HepG2 (cell line): ENCODE measurements around the gene FAM83C. TPM values are rescaled to one million over a fixed set of nuclear protein-coding genes. Genes with fewer than 3 reads are reported as not detected.
A peak's percentile ranks its signal among the peaks of the same experiment; 100 is the strongest.

Experiments
- E2F5 ChIP-seq: sonication (generic); formaldehyde crosslinking; conservative IDR thresholded peaks from 2 replicates; pipeline ENCODE4 v1.4.0; 2020; ENCODE audit warnings: missing genetic modification reagents
- GLI4 ChIP-seq: sonication (generic); formaldehyde crosslinking; IDR thresholded peaks from 2 replicates; pipeline ENCODE4 v1.5.1; 2020; ENCODE audit warnings: missing genetic modification reagents, mild to moderate bottlenecking, moderate library complexity, borderline replicate concordance
- HES4 ChIP-seq: sonication (generic); formaldehyde crosslinking; IDR thresholded peaks from 2 replicates; pipeline ENCODE4 v1.9.0; 2021; ENCODE audit warnings: mild to moderate bottlenecking, missing genetic modification reagents, borderline replicate concordance
- NAIF1 ChIP-seq: sonication (generic); formaldehyde crosslinking; IDR thresholded peaks from 2 replicates; pipeline ENCODE4 v1.5.0; 2020; ENCODE audit warnings: mild to moderate bottlenecking, missing genetic modification reagents, borderline replicate concordance
- NR2F6 ChIP-seq, 2 experiments: IDR thresholded peaks; 2 replicates each; pipeline ENCODE4 v1.6.1; 2016; ENCODE audit warnings: antibody characterized with exemption in 1 of 2, mild to moderate bottlenecking in 1 of 2
- SMYD3 ChIP-seq: sonication (generic); formaldehyde crosslinking; IDR thresholded peaks from 2 replicates; pipeline ENCODE4 v1.8.1; 2023; ENCODE audit warnings: mild to moderate bottlenecking, missing genetic modification reagents
- SOX6 ChIP-seq, 2 experiments: fragments of 450-650 bp in 1 of 2; sonication (generic) in 1 of 2; formaldehyde crosslinking in 1 of 2; IDR thresholded peaks; 2 replicates each; pipeline versions ENCODE4 v1.4.0 to v1.6.1; 2017 to 2020; ENCODE audit warnings: antibody characterized with exemption in 1 of 2, mild to moderate bottlenecking in 1 of 2, missing genetic modification reagents in 1 of 2
- ZBTB46 ChIP-seq: sonication (generic); formaldehyde crosslinking; IDR thresholded peaks from 2 replicates; pipeline ENCODE4 v1.4.0; 2020; ENCODE audit warnings: mild to moderate bottlenecking, missing genetic modification reagents, borderline replicate concordance
- ZKSCAN5 ChIP-seq: sonication (generic); formaldehyde crosslinking; IDR thresholded peaks from 2 replicates; pipeline ENCODE4 v1.5.1; 2020; ENCODE audit warnings: mild to moderate bottlenecking, missing genetic modification reagents
- ZKSCAN8 ChIP-seq: IDR thresholded peaks from 2 replicates; pipeline ENCODE4 v1.6.1; 2016; ENCODE audit warnings: borderline replicate concordance, missing genetic modification reagents, missing compliant biosample characterization
- ZNF296 ChIP-seq: sonication (generic); formaldehyde crosslinking; conservative IDR thresholded peaks from 2 replicates; pipeline ENCODE4 v1.5.0; 2020; ENCODE audit warnings: mild to moderate bottlenecking, missing genetic modification reagents
- ZNF496 ChIP-seq: sonication (generic); formaldehyde crosslinking; IDR thresholded peaks from 2 replicates; pipeline ENCODE4 v1.8.1; 2023; ENCODE audit warnings: mild to moderate bottlenecking, moderate library complexity, missing genetic modification reagents; ENCODE audit not compliant: insufficient replicate concordance
- ZNF609 ChIP-seq: sonication (generic); formaldehyde crosslinking; IDR thresholded peaks from 2 replicates; pipeline ENCODE4 v1.4.0; 2020; ENCODE audit warnings: mild to moderate bottlenecking, missing genetic modification reagents, borderline replicate concordance
- ZSCAN20 ChIP-seq: sonication (generic); formaldehyde crosslinking; IDR thresholded peaks from 2 replicates; pipeline ENCODE4 v1.4.0; 2020; ENCODE audit warnings: missing genetic modification reagents, mild to moderate bottlenecking, borderline replicate concordance
- polyA plus RNA-seq, 8 experiments: library from polyadenylated mRNA; depleted of rRNA in 3 of 8; stranded (reverse) in 7 of 8; unstranded in 1 of 8; fragments of >200 nt; fragmentation: Illumina TruSeq in 4 of 8; extraction: Trizol in 4 of 8; gene quantifications; 2 replicates each; pipeline versions ENCODE4 v1.2.1 to v1.2.3, GENCODE V29; 2011 to 2016; ENCODE audit warnings: low read depth in 4 of 8, missing spikeins in 1 of 8, mixed read lengths in 1 of 8; ENCODE audit not compliant: insufficient read depth in 1 of 8
- total RNA-seq, 5 experiments: library from RNA; depleted of rRNA; stranded (reverse); fragments of >200 nt; fragmentation: Illumina TruSeq; extraction: Trizol; gene quantifications; 2 replicates each; pipeline ENCODE4 v1.2.3, GENCODE V29; 2016; ENCODE audit warnings: low read depth in 1 of 5
- TF ChIP-seq, protein P1 (sequence below): sonication (generic); formaldehyde crosslinking; conservative IDR thresholded peaks from 2 replicates; pipeline ENCODE4 v1.4.0; 2020; ENCODE audit warnings: missing genetic modification reagents
- TF ChIP-seq, protein P2 (sequence below): sonication (generic); formaldehyde crosslinking; IDR thresholded peaks from 2 replicates; pipeline ENCODE4 v1.5.0; 2020; ENCODE audit warnings: mild to moderate bottlenecking, low read depth, missing genetic modification reagents, borderline replicate concordance

Gene FAM83C
- total and polyA plus RNA-seq, 2 of the 13 experiments (the other 11 are each of a cell fraction or from before 2014, with no cell fraction given): 0.04 TPM; not detected in 1

- TF ChIP-seq, protein P1, sequence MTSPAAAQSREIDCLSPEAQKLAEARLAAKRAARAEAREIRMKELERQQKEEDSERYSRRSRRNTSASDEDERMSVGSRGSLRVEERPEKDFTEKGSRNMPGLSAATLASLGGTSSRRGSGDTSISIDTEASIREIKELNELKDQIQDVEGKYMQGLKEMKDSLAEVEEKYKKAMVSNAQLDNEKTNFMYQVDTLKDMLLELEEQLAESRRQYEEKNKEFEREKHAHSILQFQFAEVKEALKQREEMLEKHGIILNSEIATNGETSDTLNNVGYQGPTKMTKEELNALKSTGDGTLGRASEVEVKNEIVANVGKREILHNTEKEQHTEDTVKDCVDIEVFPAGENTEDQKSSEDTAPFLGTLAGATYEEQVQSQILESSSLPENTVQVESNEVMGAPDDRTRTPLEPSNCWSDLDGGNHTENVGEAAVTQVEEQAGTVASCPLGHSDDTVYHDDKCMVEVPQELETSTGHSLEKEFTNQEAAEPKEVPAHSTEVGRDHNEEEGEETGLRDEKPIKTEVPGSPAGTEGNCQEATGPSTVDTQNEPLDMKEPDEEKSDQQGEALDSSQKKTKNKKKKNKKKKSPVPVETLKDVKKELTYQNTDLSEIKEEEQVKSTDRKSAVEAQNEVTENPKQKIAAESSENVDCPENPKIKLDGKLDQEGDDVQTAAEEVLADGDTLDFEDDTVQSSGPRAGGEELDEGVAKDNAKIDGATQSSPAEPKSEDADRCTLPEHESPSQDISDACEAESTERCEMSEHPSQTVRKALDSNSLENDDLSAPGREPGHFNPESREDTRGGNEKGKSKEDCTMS (CRISPR knock-in tag): no peak
- TF ChIP-seq ZNF496 (CRISPR knock-in tag): no peak
- peak; percentile 80; the same call in 1 of the 2 replicates for TF ChIP-seq NR2F6 (IDR thresholded peaks at IDR 0.05)
- TF ChIP-seq NR2F6 (CRISPR knock-in tag; IDR thresholded peaks at IDR 0.05): peak; percentile 75; the same call in 1 of the 2 replicates
- TF ChIP-seq ZKSCAN5: no peak
- TF ChIP-seq SOX6 (IDR thresholded peaks at IDR 0.05): no peak
- TF ChIP-seq SOX6 (CRISPR knock-in tag; IDR thresholded peaks at IDR 0.05): peak; percentile 65
- TF ChIP-seq NAIF1 (CRISPR knock-in tag): no peak
- no peak for TF ChIP-seq HES4 (CRISPR knock-in tag)
- no peak for TF ChIP-seq ZKSCAN8
- TF ChIP-seq E2F5: no peak
- TF ChIP-seq GLI4 (CRISPR knock-in tag): no peak
- 0 out of 2 replicates have a peak, but pooled peaks have one; percentile 38 for TF ChIP-seq ZNF609
- TF ChIP-seq ZBTB46 (CRISPR knock-in tag): no peak
- 0 out of 2 replicates have a peak, but pooled peaks have one; percentile 39 for TF ChIP-seq ZNF296 (CRISPR knock-in tag)
- TF ChIP-seq, protein P2, sequence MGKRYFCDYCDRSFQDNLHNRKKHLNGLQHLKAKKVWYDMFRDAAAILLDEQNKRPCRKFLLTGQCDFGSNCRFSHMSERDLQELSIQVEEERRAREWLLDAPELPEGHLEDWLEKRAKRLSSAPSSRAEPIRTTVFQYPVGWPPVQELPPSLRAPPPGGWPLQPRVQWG (CRISPR knock-in tag): no peak
- TF ChIP-seq ZSCAN20 (CRISPR knock-in tag): no peak
- no peak for TF ChIP-seq SMYD3 (CRISPR knock-in tag)
Observed at GRCh38 chr20:35293303-35294292, 1.4 kb upstream of the FAM83C start (continued).
